ENCODE data around the gene ACP5. TPM values are rescaled to one million over a fixed set of nuclear protein-coding genes. Genes with fewer than 3 reads are reported as not detected.

ACP5 gene
- total RNA-seq, 1 experiment from 2014 or later, result not detected

Other genes starting within 250 kb of the ACP5 start
- gene RAB3D, start 238.0 kb downstream of the ACP5 start, total RNA-seq (2014; rRNA removed; shearing (Covaris generic)), result 18.2 and 18.3 TPM in 2 replicates
- 363 and 408 TPM in 2 replicates for gene TMEM205, start 231.4 kb downstream of the ACP5 start, total RNA-seq (2014; rRNA removed; shearing (Covaris generic))
- gene CCDC159, start 231.1 kb downstream of the ACP5 start, total RNA-seq (2014; rRNA removed; shearing (Covaris generic)), result 2.6 TPM in 2 replicates
- gene PLPPR2, start 222.2 kb downstream of the ACP5 start, total RNA-seq (2014; rRNA removed; shearing (Covaris generic)), result 8.1 and 11.5 TPM in 2 replicates
- 6.2 and 6.3 TPM in 2 replicates for gene SWSAP1, start 203.0 kb downstream of the ACP5 start, total RNA-seq (2014; rRNA removed; shearing (Covaris generic))
- 20.3 and 20.9 TPM in 2 replicates for gene EPOR, start 193.3 kb downstream of the ACP5 start, total RNA-seq (2014; rRNA removed; shearing (Covaris generic))
- not detected in 2 replicates for gene RGL3, start 158.3 kb downstream of the ACP5 start, total RNA-seq (2014; rRNA removed; shearing (Covaris generic))
- gene ODAD3, start 142.5 kb downstream of the ACP5 start, total RNA-seq (2014; rRNA removed; shearing (Covaris generic)), result 1.7 and 6.1 TPM in 2 replicates
- 116 and 141 TPM in 2 replicates for gene PRKCSH, start 142.0 kb downstream of the ACP5 start, total RNA-seq (2014; rRNA removed; shearing (Covaris generic))
- 0.43 and 2.4 TPM in 2 replicates for gene ELAVL3, start 96.6 kb downstream of the ACP5 start, total RNA-seq (2014; rRNA removed; shearing (Covaris generic))
- gene ZNF653, start 71.8 kb downstream of the ACP5 start, total RNA-seq (2014; rRNA removed; shearing (Covaris generic)), result 10.2 and 21.8 TPM in 2 replicates
- gene ECSIT, start 48.5 kb downstream of the ACP5 start, total RNA-seq (2014; rRNA removed; shearing (Covaris generic)), result 104 and 109 TPM in 2 replicates
- 28.0 and 34.3 TPM in 2 replicates for gene CNN1, start 38.8 kb downstream of the ACP5 start, total RNA-seq (2014; rRNA removed; shearing (Covaris generic))
- 54.0 and 57.8 TPM in 2 replicates for gene ELOF1, start 18.4 kb downstream of the ACP5 start, total RNA-seq (2014; rRNA removed; shearing (Covaris generic))
- gene ZNF627, start 19.8 kb upstream of the ACP5 start, total RNA-seq (2014; rRNA removed; shearing (Covaris generic)), result 28.9 and 35.6 TPM in 2 replicates
- gene ZNF823, start 161.3 kb upstream of the ACP5 start, total RNA-seq (2014; rRNA removed; shearing (Covaris generic)), result 11.3 and 14.0 TPM in 2 replicates
- 0.14 TPM in 1 of 2 replicates, not detected in the other for gene ZNF441, start 189.4 kb upstream of the ACP5 start, total RNA-seq (2014; rRNA removed; shearing (Covaris generic))
- not detected in 2 replicates for gene ZNF491, start 220.9 kb upstream of the ACP5 start, total RNA-seq (2014; rRNA removed; shearing (Covaris generic))
- 7.3 and 13.1 TPM in 2 replicates for gene ZNF440, start 236.6 kb upstream of the ACP5 start, total RNA-seq (2014; rRNA removed; shearing (Covaris generic))